ENCODE data around the gene GNAZ. TPM values are rescaled to one million over a fixed set of nuclear protein-coding genes. Genes with fewer than 3 reads are reported as not detected.
A peak's percentile ranks its signal among the peaks of the same experiment; 100 is the strongest.

Gene GNAZ
- total and polyA plus RNA-seq, 2 of the 8 experiments (the other 6 are each of a cell fraction or from before 2014, with no cell fraction given), result 6.6 to 9.6 TPM

DNA sequence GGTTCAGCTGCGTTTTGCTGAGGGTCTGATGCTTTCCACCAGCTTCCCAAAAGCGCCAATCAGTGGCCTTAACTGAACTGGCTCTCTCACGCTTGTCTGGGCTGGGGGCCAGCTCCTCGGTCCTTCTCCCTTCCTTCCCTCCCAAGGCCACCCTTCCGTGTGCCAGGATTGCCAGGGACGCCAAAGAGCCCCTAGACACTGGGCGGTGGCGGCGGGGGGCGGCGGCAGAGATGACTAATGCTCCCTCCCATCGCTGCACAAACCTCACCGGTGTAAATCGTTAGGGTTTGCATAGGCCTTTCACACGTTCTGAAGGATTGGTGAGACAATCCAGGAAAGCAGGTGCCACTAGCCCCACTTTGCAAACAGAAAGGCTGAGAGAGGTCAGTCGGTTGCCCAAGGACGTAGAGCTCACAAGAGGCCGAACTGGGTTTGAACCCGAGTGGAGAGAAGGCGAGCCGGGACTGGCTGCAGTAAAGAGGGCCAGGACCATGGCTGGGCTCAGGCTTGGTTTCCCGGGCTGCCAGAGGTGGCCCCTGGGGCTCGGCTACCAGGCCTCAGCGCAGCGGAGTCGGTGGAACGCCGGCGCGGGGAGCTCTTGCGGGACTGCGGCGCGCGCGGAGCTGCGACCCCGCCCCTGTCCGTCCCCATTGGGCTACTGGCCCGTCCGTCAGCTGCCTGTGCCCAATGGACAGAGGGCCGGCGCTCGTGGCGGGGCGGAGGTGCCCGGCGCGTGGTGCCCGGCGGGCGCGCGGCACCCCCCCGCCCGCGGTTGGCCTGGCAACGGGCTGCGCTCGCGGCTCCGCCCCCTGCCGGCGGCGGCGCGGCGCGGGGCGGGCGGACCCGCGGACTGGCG is 589 bp upstream of the GNAZ start (continued):
- TF ChIP-seq, protein P1, sequence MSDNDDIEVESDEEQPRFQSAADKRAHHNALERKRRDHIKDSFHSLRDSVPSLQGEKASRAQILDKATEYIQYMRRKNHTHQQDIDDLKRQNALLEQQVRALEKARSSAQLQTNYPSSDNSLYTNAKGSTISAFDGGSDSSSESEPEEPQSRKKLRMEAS (IDR thresholded peaks at IDR 0.05), result peak; percentile 42; the same call in 1 of the 2 replicates
- TF ChIP-seq RNF2 (IDR thresholded peaks at IDR 0.05; ENCODE audit: borderline replicate concordance, low read depth, low read length, missing control alignments, poor library complexity, severe bottlenecking), result no peak
- TF ChIP-seq EP300 (IDR thresholded peaks at IDR 0.05; ENCODE audit: borderline replicate concordance in 1 of 2, low read depth in 2 of 2, low read length in 2 of 2), result no peak
- TF ChIP-seq TCF12 (IDR thresholded peaks at IDR 0.05; ENCODE audit: low read depth, low read length), result no peak
- no peak for TF ChIP-seq CTBP2 (IDR thresholded peaks at IDR 0.05; ENCODE audit: borderline replicate concordance, insufficient read depth, insufficient read length, low read length)
- peak; percentile 55 for TF ChIP-seq BACH1 (IDR thresholded peaks at IDR 0.05; ENCODE audit: low read length)
- no peak for TF ChIP-seq HDAC6 (IDR thresholded peaks at IDR 0.05; ENCODE audit: low read depth, low read length)
- no peak for TF ChIP-seq MAFK (IDR thresholded peaks at IDR 0.05; ENCODE audit: low read depth, low read length)
- TF ChIP-seq SP2 (IDR thresholded peaks at IDR 0.05; ENCODE audit: low read length), result peak; percentile 46; the same call in 1 of the 2 replicates
- TF ChIP-seq, protein P2, sequence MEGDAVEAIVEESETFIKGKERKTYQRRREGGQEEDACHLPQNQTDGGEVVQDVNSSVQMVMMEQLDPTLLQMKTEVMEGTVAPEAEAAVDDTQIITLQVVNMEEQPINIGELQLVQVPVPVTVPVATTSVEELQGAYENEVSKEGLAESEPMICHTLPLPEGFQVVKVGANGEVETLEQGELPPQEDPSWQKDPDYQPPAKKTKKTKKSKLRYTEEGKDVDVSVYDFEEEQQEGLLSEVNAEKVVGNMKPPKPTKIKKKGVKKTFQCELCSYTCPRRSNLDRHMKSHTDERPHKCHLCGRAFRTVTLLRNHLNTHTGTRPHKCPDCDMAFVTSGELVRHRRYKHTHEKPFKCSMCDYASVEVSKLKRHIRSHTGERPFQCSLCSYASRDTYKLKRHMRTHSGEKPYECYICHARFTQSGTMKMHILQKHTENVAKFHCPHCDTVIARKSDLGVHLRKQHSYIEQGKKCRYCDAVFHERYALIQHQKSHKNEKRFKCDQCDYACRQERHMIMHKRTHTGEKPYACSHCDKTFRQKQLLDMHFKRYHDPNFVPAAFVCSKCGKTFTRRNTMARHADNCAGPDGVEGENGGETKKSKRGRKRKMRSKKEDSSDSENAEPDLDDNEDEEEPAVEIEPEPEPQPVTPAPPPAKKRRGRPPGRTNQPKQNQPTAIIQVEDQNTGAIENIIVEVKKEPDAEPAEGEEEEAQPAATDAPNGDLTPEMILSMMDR (IDR thresholded peaks at IDR 0.05; ENCODE audit: control extremely low read depth in 1 of 3, insufficient read depth in 1 of 3, low read depth in 1 of 3, low read length in 3 of 3), result no peak
- TF ChIP-seq EGR1 (IDR thresholded peaks at IDR 0.05; ENCODE audit: borderline replicate concordance, low read depth, low read length), result no peak
- TF ChIP-seq, protein P3, sequence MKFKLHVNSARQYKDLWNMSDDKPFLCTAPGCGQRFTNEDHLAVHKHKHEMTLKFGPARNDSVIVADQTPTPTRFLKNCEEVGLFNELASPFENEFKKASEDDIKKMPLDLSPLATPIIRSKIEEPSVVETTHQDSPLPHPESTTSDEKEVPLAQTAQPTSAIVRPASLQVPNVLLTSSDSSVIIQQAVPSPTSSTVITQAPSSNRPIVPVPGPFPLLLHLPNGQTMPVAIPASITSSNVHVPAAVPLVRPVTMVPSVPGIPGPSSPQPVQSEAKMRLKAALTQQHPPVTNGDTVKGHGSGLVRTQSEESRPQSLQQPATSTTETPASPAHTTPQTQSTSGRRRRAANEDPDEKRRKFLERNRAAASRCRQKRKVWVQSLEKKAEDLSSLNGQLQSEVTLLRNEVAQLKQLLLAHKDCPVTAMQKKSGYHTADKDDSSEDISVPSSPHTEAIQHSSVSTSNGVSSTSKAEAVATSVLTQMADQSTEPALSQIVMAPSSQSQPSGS (IDR thresholded peaks at IDR 0.05; ENCODE audit: low read length), result no peak
- no peak for TF ChIP-seq ZNF274 (IDR thresholded peaks at IDR 0.05; ENCODE audit: borderline replicate concordance, extremely low read depth, low read length)
- peak; percentile 36 for TF ChIP-seq EZH2 (IDR thresholded peaks at IDR 0.05; ENCODE audit: low read depth, low read length, severe bottlenecking)
- TF ChIP-seq SP1 (IDR thresholded peaks at IDR 0.05; ENCODE audit: low read depth, low read length), result peak; percentile 86
- no peak for TF ChIP-seq TEAD4 (IDR thresholded peaks at IDR 0.05; ENCODE audit: low read depth, low read length)
- no peak for TF ChIP-seq PHF8 (conservative IDR thresholded peaks at IDR 0.05; ENCODE audit: low read depth, low read length)
- no peak for TF ChIP-seq NANOG (IDR thresholded peaks at IDR 0.05; ENCODE audit: insufficient read depth, low read depth, low read length, poor library complexity, severe bottlenecking)
